Activated naive CD8-positive, alpha-beta T cell (primary cell): ENCODE data around the gene FCAMR.

Experiments used
- H3K27ac Mint-ChIP-seq: one replicate; pipeline ENCODE4 v1.8.0; 2021; ENCODE audit warnings: mixed read lengths
- H3K27me3 Mint-ChIP-seq: one replicate; pipeline ENCODE4 v1.8.0; 2021; ENCODE audit warnings: mixed read lengths
- H3K36me3 Mint-ChIP-seq: one replicate; pipeline ENCODE4 v1.8.0; 2021; ENCODE audit warnings: mixed read lengths
- H3K4me1 Mint-ChIP-seq: one replicate; pipeline ENCODE4 v1.8.0; 2021; ENCODE audit warnings: low read depth, mixed read lengths
- H3K4me3 Mint-ChIP-seq: one replicate; pipeline ENCODE4 v1.8.0; 2021; ENCODE audit warnings: mild to moderate bottlenecking, mixed read lengths
- H3K9me3 Mint-ChIP-seq: one replicate; pipeline ENCODE4 v1.8.0; 2021; ENCODE audit warnings: low read depth, mixed read lengths

Gene FCAMR

GRCh38 chr1:207004931-207005830, 34.9 kb upstream of the FCAMR start:
- Mint-ChIP-seq H3K4me1 (no peaks in the 10 kb centered on the region), H3K27ac (no peak overlapping the region), H3K4me3 (no peak overlapping the region), H3K9me3 (no peaks in the 10 kb centered on the region), H3K36me3 (no peaks in the 10 kb centered on the region), H3K27me3 (peaks cover 6% of the 10 kb centered on the region)

- Mint-ChIP-seq H3K4me1 (no peaks in the 10 kb centered on the region), H3K36me3 (no peaks in the 10 kb centered on the region), H3K27ac (no peak overlapping the region), H3K27me3 (peaks cover 3% of the 10 kb centered on the region), H3K9me3 (no peaks in the 10 kb centered on the region), H3K4me3 (no peak overlapping the region)
Observed at GRCh38 chr1:207003210-207003609, 33.0 kb upstream of the FCAMR start.

- Mint-ChIP-seq H3K36me3 (no peaks in the 10 kb centered on the region), H3K27me3 (peaks cover 3% of the 10 kb centered on the region), H3K4me3 (no peak overlapping the region), H3K4me1 (no peaks in the 10 kb centered on the region), H3K27ac (no peak overlapping the region), H3K9me3 (no peaks in the 10 kb centered on the region)
Observed at GRCh38 chr1:207002724-207003146, 32.5 kb upstream of the FCAMR start.

GRCh38 chr1:207001492-207002245, 31.4 kb upstream of the FCAMR start:
- Mint-ChIP-seq H3K4me1 (no peaks in the 10 kb centered on the region), H3K4me3 (no peak overlapping the region), H3K27me3 (peaks cover 3% of the 10 kb centered on the region), H3K9me3 (no peaks in the 10 kb centered on the region), H3K36me3 (no peaks in the 10 kb centered on the region), H3K27ac (no peak overlapping the region)

- peaks cover 2% of the 10 kb centered on the region for H3K27me3 Mint-ChIP-seq
- H3K36me3 Mint-ChIP-seq, result no peaks in the 10 kb centered on the region
- no peak overlapping the region for H3K27ac Mint-ChIP-seq
- H3K4me1 Mint-ChIP-seq, result no peaks in the 10 kb centered on the region
- H3K4me3 Mint-ChIP-seq, result no peak overlapping the region
- no peaks in the 10 kb centered on the region for H3K9me3 Mint-ChIP-seq
Observed at GRCh38 chr1:207000651-207001291, 30.5 kb upstream of the FCAMR start.

GRCh38 chr1:206998816-206999215, 28.6 kb upstream of the FCAMR start:
- no peak overlapping the region for H3K27ac Mint-ChIP-seq
- H3K36me3 Mint-ChIP-seq, result no peaks in the 10 kb centered on the region
- peaks cover 3% of the 10 kb centered on the region for H3K27me3 Mint-ChIP-seq
- no peaks in the 10 kb centered on the region for H3K9me3 Mint-ChIP-seq
- H3K4me1 Mint-ChIP-seq, result no peaks in the 10 kb centered on the region
- no peak overlapping the region for H3K4me3 Mint-ChIP-seq

GRCh38 chr1:206992790-206993189, 22.5 kb upstream of the FCAMR start:
- Mint-ChIP-seq H3K27me3 (peaks cover 8% of the 10 kb centered on the region), H3K36me3 (no peaks in the 10 kb centered on the region), H3K27ac (no peak overlapping the region), H3K4me1 (no peaks in the 10 kb centered on the region), H3K4me3 (no peak overlapping the region), H3K9me3 (no peaks in the 10 kb centered on the region)

GRCh38 chr1:206987873-206988272, 17.6 kb upstream of the FCAMR start:
- H3K4me3 Mint-ChIP-seq, result no peak overlapping the region
- no peaks in the 10 kb centered on the region for H3K36me3 Mint-ChIP-seq
- no peak overlapping the region for H3K27ac Mint-ChIP-seq
- no peaks in the 10 kb centered on the region for H3K9me3 Mint-ChIP-seq
- H3K27me3 Mint-ChIP-seq, result peaks cover 6% of the 10 kb centered on the region
- no peaks in the 10 kb centered on the region for H3K4me1 Mint-ChIP-seq

- Mint-ChIP-seq H3K36me3 (no peaks in the 10 kb centered on the region), H3K4me1 (no peaks in the 10 kb centered on the region), H3K27me3 (peaks cover 5% of the 10 kb centered on the region), H3K27ac (no peak overlapping the region), H3K9me3 (no peaks in the 10 kb centered on the region), H3K4me3 (no peak overlapping the region)
Observed at GRCh38 chr1:206986885-206987284, 16.6 kb upstream of the FCAMR start.

- no peak overlapping the region for H3K27ac Mint-ChIP-seq
- no peaks in the 10 kb centered on the region for H3K9me3 Mint-ChIP-seq
- no peak overlapping the region for H3K4me3 Mint-ChIP-seq
- H3K27me3 Mint-ChIP-seq, result peaks cover 3% of the 10 kb centered on the region
- no peaks in the 10 kb centered on the region for H3K36me3 Mint-ChIP-seq
- no peaks in the 10 kb centered on the region for H3K4me1 Mint-ChIP-seq
Observed at GRCh38 chr1:206986402-206986801, 16.1 kb upstream of the FCAMR start.

GRCh38 chr1:206985162-206985749, 15.0 kb upstream of the FCAMR start:
- Mint-ChIP-seq H3K9me3 (no peaks in the 10 kb centered on the region), H3K4me1 (no peaks in the 10 kb centered on the region), H3K27ac (no peak overlapping the region), H3K4me3 (no peak overlapping the region), H3K27me3 (peaks cover 3% of the 10 kb centered on the region), H3K36me3 (no peaks in the 10 kb centered on the region)

GRCh38 chr1:206982216-206982615, 12.0 kb upstream of the FCAMR start:
- Mint-ChIP-seq H3K27me3 (peaks cover 3% of the 10 kb centered on the region), H3K36me3 (no peaks in the 10 kb centered on the region), H3K4me3 (no peak overlapping the region), H3K4me1 (no peaks in the 10 kb centered on the region), H3K27ac (no peak overlapping the region), H3K9me3 (no peaks in the 10 kb centered on the region)

GRCh38 chr1:206979379-206980043, 9.3 kb upstream of the FCAMR start:
- Mint-ChIP-seq H3K9me3 (no peaks in the 10 kb centered on the region), H3K36me3 (no peaks in the 10 kb centered on the region), H3K4me1 (no peaks in the 10 kb centered on the region), H3K27ac (no peak overlapping the region), H3K27me3 (no peaks in the 10 kb centered on the region), H3K4me3 (no peak overlapping the region)

GRCh38 chr1:206978259-206978658, 8.0 kb upstream of the FCAMR start:
- no peak overlapping the region for H3K27ac Mint-ChIP-seq
- no peak overlapping the region for H3K4me3 Mint-ChIP-seq
- no peaks in the 10 kb centered on the region for H3K36me3 Mint-ChIP-seq
- H3K27me3 Mint-ChIP-seq, result no peaks in the 10 kb centered on the region
- H3K4me1 Mint-ChIP-seq, result no peaks in the 10 kb centered on the region
- H3K9me3 Mint-ChIP-seq, result no peaks in the 10 kb centered on the region
